GM21717 (cell line): ENCODE data around the gene LMO1.

Experiments used
- ATAC-seq: cut with Tn5 transposase; IDR thresholded peaks from one replicate; pipeline ENCODE4 v1.9.1; 2021; ENCODE audit warnings: mild to moderate bottlenecking, moderate library complexity; ENCODE audit not compliant: unreplicated experiment

LMO1 gene

GRCh38 chr11:8263769-8264410, at the start of gene LMO1:
TSS of gene LMO1 (minus strand) at chr11:8263878. CDS start at chr11:8263362, 516 bp downstream.
- ATAC-seq: peak; percentile 71

DNA sequence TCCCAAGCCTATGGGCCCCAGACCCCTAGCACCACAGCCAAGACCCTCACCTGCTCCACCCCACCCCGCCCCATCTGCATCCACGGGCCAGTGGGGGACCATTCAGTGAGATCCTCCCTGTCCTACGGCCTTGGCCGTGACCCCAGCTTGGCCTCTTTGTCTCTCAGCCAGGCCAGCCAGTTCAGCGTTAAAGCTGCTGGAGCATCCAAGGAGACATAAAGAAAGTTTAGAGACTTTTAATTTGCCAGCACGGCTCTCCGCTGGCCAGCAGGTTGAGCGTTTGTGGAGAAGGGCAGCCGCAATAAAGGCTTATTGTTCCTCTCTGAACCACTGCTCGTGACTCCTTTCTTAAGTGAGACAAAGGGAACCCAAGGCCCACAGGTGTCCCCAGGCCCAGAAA, 49.3 kb upstream of the LMO1 start:
- no peak for ATAC-seq

- ATAC-seq: no peak
These were observed 47.7 kb upstream of the LMO1 start for GRCh38 chr11:8311366-8311765.

GRCh38 chr11:8310743-8311298, 47.1 kb upstream of the LMO1 start:
- no peak for ATAC-seq

DNA sequence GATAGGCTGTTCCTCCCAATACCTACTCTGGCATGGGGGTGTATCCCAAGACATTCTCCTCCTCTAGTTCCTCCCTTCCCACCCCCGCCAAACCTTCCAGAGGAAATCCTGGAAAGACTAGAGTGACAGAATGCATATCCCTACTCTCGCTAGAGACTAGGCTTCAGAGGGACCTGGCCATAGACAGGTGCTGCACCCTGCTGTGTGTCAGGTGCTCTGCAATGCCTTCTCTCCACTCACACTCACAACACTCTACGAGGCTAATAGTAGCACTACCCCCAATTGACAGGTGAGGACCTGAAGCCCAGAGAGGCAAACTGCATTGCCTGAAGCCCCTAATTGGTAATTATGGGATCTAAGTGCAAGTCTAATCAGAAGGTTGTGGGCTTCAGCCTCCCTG, 46.2 kb upstream of the LMO1 start:
- no peak for ATAC-seq

- no peak for ATAC-seq
These were observed 45.6 kb upstream of the LMO1 start for GRCh38 chr11:8309311-8309710.

DNA sequence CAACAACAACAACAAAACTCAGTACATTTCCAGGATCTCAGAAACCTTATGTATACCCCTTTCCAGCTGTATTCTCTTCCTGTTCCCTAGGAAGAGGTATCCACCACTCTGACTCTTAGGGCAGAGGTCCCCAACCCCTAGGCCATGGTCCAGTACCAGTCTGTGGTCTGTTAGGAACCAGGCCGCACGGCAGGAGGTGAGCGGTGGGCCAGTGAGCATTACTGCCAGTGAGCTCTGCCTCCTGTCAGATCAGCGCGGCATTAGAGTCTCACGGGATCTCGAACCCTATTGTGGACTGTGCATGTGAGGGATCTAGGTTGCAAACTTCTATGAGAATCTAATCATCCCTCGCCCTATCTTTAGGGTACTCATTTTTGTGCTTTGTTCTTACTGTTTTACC, 43.9 kb upstream of the LMO1 start:
- ATAC-seq: no peak

DNA sequence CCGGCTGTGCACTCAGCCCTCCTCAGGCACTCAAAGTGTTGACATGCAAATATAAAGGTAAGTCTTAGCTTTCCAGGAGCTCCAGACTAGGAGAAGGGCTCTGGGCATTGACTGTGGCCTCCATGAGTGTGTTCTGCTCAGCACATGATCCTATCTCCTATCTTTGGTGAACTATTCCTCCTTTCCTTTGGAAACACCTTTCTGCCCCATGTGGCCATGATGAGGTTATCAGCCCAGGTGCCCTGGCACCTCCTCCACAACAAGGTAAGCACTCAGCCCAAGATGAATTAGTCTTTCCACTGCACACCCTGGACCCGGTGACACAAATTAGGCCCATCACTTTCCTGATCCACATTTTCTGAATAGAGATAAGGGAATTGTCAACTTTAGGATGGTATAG, 37.9 kb upstream of the LMO1 start:
- ATAC-seq: no peak

DNA sequence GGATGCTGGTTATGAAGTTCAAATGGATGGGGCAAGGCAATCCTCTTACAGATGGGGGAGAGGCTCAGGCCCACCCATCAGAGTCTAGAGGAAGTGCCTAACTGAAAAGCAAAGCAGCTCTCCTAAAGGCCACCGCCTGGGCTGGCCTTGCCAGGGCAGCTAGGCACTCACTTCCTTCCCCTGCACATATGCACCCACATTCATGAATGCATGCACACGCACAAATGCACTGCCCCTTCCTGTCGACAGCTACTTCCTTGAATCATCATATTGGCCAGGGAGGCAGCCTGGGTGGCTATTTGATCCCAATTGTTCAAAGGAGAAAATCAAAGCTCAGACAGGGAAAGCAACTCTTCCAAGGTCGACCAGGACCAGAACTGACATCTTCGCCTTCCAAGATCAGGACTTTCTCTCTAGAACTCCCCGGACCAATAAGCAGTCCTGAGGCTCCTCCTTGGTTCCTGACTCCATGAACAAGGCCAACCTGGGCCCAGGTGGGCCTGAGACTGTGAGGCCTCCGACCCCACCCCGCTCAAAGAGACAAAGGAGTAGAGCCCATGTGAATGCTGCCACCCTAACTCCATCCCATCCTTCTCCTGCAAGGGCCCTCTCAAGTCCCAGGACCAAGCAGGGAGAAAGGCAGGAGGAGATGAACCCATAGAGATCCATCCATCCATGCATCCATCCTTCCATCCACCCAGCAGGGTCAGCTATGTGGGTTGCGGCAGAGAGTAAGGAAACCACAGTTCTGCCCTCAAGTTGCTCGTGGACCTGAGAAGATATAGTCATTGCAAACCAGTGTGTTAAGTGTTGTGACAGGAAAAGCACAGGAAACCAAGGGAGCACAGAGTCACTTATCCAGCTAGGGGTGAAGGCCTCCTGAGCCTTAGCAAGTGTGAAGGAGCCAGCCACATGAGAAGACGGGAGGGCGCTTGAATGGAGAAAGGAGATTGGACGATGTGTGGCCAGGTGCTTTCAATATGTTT, 35.4 kb upstream of the LMO1 start:
- ATAC-seq: no peak

GRCh38 chr11:8297781-8298440, 34.2 kb upstream of the LMO1 start:
- no peak for ATAC-seq

DNA sequence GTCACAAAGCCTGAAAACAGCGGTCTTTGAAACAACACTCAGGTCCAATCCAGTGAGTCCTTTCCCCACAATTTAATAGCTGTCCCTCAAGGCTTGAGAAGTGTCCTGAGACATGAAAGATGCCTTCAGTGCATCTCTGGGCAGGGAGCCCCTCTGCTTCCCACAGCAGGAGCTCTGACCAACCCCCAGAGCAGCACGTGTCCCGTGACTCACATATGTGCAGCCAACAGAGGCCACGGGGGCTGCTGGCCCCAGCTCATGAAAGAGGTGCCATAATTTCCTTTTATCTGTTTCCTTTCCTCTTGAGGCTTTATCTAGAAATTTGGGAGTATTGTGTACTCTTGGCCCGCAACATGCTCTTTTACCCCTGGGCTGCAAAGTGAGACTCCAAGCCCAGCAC, 33.2 kb upstream of the LMO1 start:
- no peak for ATAC-seq

DNA sequence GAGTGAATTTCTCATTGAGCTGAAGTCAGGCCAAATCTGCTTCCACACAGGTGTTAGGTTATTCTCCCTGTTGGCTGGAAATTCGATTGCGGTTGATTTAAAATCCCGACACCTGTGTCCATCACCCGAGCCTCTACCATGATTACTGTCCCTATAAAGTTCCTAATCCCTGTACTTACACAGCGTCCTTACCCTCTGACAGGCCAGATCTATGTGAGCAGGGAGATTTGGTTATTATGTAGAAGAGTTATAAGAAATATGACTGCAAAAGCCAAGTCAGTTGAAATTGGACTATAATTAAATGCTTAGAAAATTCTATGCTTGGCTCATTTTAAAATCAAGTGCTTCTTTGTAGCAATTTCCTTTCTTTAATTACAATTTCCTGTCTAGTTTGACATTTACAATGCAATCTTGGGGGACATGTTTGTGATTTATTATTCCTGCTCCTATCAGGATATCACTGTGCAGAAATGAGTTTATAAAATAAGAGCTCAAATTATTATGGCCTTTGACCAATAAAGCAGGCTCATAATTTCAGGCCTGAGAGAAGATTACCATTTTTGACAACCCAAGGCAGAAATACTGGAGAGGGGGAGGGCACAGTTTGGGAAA, 32.5 kb upstream of the LMO1 start:
- no peak for ATAC-seq

DNA sequence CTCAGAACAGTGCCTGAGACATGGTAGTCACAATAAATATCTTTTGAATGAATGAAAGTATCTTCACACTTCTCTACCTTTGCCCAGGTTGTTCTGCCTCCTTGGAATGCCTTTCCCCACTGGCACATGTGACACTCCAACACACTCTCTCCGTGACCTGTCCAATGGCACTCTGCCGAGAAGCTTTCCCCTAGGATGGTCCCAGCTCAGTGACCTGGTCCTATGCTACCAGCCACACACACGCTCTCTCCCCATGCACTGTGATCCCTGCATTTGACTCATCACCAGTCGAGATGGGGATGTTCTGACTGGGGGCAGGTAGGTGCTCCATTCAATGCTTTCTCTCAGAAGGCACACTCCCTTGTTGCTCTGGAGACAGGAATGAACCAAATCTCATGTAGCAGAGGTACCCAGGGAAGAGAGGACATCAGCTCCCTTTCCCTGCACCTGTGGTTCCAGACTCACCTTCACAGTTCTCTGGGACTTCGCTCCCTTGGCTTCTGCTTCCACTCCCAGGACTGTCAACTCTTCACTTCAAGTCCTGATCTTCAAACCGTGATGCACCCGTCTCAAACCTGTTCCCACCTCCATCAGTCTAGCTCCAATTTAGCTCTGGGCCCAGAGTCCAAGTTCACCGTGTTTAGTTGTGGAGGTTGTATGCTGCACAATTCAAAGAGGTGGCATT, 30.7 kb upstream of the LMO1 start:
- ATAC-seq: no peak

DNA sequence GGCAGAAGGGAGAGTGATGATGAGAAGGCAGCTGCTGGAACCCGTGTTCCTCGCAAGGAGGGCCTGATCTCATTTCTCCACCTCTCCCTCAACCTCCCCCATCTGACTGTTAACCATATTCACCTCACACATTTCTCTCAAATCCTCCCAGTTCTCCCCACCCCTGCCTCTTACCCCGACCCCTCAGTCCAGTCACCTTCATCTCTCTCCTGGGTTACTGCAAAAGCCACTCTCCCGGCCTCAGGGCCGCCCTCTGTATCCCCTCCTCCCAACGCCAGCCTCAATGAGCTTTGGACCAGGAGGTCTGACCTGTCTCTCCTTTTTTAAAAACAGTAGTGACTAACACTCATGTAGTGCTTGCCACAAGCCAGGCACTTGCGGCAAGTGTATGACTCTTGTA, 29.5 kb upstream of the LMO1 start:
- ATAC-seq: no peak

DNA sequence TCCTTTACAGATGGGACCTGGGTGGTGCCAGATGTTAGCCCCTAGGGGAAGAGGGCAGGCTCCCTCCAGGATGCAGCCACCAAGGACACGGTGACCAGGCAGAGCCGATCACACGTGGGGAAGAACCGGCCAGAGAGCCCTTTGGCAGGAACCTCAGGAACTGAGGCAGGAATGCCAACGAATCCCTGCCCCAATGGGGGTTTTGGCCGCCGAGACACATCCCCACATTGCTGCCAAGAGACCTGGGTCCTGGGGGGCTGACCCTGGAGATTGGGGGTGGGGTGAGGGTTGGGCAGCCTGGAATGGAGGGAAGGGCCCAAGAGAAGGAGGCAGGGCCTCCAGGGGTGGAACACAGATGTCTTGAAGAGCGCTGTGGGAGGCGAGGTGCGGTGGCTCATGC, 28.7 kb upstream of the LMO1 start:
- no peak for ATAC-seq

DNA sequence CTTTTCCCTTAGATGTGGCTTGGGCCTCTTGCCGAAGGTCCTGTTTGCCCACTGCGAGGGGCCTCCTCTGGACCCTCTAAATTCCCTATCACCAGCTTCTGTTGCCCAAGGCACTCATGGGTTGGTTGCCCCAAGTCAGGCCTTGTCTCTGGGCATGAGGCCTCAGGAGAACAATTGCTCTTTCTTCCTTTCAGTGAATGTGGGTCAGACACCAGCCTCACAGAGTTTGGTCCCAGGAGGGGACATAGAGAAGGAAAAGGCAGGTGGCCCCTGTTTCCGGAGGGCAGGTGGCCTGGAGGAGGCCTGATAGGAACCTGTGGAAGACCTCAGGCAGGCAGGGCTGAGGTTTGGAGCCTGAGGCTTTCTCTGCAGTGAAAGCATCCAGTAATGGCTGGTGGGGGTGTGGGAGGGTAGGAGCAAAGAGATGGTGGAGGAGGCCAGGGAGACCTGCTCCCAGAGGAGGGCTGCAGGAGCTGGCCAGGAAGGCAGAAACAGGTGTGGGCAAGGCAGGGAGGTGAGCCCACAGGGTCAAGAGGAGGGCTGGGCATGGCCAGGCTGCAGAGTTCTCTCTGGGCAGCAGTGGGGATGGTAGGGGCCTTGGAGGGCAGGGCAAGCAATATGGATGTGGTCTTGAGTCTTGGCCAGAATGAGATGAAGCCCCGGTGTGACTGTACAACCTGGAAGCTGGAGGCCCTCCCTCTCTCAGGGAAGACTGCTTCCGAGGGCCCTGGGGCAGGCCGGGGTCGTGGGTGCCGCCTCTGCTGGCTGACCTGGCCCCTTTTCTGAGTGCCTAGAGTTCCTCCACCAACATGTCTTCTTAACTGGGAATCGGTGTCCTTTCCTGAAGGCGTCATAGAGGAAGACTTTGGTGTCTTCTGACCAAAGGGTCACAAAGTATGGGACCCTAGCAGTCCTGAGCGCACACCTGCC, 28.0 kb upstream of the LMO1 start:
- no peak for ATAC-seq

GRCh38 chr11:8290081-8290810, 26.6 kb upstream of the LMO1 start:
- no peak for ATAC-seq

GRCh38 chr11:8289492-8289918, 25.8 kb upstream of the LMO1 start:
- ATAC-seq: no peak
